Measurements from ENCODE around the gene PLAU. TPM values are rescaled to one million over a fixed set of nuclear protein-coding genes. Genes with fewer than 3 reads are reported as not detected.
"Not testable (repeated sequence)": the region's sequence is repeated elsewhere in the genome, so short reads cannot be mapped to it uniquely, and the experiment has no call there.

The PLAU gene
- total RNA-seq, 1 donor from 2014 or later, result 15.6 TPM

- ATAC-seq (no peak), DNase-seq (ENCODE audit: low spot score) (no peak)
- intact Hi-C loops (cut with DNase I), result no loop called here
Observed at GRCh38 chr10:73891540-73891939, 19.4 kb upstream of the PLAU start.

GRCh38 chr10:73892310-73893030, 18.5 kb upstream of the PLAU start:
- intact Hi-C loops (cut with DNase I), result no loop called here
- DNase-seq (ENCODE audit: low spot score) (no peak), ATAC-seq (no peak)

DNA sequence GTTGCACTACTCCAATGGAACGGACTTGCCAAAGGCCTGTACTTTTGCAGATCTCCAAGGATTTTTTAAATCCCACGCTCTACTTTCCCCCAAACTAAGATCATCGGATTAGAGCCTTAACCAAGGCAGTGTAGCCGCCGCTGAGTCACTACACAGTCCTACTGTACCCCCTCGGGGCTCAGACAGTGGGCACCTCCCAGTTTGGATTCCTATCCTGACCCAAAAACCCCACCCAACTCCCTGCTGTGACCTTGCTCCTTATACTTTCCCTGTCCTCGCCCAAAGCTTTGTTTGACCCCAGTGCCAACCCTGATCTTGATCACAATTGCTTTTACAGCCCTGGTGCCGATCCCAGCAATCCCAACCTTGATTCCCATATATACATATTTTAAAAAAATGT, 17.5 kb upstream of the PLAU start:
- intact Hi-C loops (cut with DNase I), result no loop called here

DNA sequence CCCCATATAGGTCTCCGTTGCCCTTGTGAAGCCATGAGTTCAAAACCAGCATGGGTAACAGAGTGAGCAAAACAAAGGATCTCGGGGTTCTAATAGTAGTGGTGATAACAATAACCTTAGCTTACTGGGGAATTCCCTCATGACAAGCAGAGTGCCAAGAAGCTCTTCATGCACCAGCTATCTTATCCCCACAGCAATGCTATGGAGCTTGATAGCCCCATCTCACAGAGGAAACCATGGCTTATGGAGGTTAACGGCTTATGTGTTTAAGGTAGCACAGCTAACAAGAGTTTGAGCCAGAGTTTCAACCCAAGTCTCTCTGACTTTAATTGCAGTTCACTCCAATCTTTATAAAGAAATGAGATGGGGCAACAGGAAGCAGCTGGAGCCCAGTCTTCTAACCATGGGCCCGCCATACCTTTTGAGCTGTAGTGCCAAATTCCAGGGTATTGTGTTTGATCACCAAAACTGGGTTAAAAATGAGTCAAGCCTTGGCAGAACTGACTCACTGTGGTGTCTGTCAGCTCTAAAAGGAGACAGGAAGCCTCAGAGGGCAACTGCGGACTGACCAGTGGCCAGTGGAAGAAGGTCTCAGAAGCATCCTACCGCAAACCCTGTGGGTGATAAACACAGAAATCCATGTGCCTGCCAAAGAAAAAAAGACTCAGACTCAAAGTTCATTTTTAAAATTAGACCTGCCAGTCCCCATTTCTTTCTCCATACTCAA, 16.5 kb upstream of the PLAU start:
- intact Hi-C loops (cut with DNase I), result no loop called here
- no peak for DNase-seq (ENCODE audit: low spot score)
- ATAC-seq, result no peak

More for the DNA sequence above, 17.5 kb upstream of the PLAU start:
- no peak for DNase-seq (ENCODE audit: low spot score)
- ATAC-seq, result no peak

DNA sequence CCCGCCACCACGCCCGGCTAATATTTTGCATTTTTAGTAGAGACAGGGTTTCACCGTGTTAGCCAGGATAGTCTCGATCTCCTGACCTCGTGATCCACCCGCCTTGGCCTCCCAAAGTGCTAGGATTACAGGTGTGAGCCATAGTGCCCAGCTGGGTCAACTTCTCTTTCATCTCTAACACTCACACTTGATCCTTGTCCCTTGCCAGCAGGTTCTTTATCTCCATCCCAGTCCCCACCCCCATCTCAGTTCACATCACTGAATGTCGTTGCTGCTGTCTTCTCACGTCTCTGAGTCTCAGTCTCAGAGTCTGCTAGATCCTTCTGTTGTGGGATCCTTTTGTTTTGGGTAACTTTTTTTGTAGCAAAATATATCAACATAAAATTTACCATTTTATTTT, 15.6 kb upstream of the PLAU start:
- DNase-seq (ENCODE audit: low spot score); intact Hi-C loops (cut with DNase I); ATAC-seq: not testable (repeated sequence)

GRCh38 chr10:73897693-73898092, 13.2 kb upstream of the PLAU start:
- intact Hi-C loops (cut with DNase I), result no loop called here
- DNase-seq (ENCODE audit: low spot score), result no peak
- ATAC-seq, result no peak

DNA sequence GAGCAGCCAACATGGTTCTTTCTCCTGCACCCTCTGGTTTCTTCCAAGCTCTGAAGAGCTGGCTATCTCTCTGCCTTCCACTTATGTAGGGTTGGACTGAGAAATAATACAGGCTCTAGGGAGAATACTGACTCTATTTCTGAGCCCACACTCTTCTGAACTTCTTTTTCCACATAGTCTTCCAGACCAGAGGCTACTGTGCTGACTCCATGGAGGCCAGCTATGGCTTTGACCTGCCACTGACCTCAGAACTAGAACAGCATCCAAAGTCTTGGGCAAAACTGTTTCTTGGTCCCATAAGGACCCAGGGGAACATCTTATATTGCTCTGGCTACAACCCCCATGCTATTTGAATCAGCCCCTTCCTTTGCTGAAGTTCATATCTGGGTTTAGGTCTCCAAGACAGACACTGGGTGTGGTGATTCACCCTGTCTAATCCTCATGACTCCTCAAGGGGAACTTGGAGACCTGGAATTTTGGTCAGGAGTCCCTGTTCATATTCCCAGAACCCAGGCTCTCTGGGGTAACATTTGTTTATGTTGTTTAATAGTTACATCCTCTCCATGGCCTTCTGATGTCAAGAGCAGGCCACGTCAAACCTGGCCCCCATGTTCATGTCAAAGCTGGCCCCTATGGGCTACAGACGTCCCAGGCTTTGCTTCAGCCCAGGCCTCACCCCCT, 12.1 kb upstream of the PLAU start:
- intact Hi-C loops (cut with DNase I), result no loop called here
- ATAC-seq (peak; percentile 31), DNase-seq (ENCODE audit: low spot score) (no peak)

DNA sequence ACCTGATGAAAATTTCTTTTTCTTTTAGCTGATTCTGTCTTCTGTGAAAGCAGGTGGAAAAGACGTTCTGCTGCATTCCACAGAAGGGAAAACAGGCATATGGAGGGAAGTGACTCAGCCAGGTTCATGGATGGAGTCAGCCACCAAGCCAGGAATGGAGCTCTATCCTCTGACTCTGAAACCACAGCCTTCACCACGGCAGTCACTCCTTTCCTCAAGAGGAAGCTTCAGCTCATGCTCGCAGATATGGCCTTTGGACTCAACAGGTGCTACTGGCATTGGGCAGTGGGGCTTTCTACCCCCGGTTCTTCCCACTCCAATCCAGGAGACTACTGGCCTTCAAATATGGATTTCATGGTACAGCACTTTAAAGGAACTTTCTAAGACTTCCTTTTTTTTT, 11.5 kb upstream of the PLAU start:
- no peak for DNase-seq (ENCODE audit: low spot score)
- peak; percentile 18 for ATAC-seq
- intact Hi-C loops (cut with DNase I), result no loop called here

DNA sequence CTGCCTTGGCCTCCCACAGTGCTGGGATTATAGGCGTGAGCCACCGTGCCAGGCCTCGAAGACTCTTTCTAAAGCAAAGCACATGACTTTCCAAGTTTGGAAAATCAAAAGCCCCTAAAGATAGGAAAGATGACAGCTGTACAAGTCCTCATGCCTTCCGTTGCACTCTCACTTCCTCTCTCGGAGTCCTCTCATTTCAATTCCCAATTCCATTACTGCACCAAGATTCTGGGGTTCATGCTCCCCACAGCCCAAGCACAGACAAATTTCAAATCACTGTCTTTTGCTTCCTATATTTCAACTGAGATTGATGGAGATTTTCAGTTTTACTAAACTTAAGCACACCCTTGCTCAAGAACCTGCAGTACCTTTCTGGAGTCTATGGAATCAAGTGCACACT, 10.9 kb upstream of the PLAU start:
- DNase-seq (ENCODE audit: low spot score) (no peak), ATAC-seq (no peak)
- intact Hi-C loops (cut with DNase I), result no loop called here

- intact Hi-C loops (cut with DNase I), result no loop called here
- no peak for DNase-seq (ENCODE audit: low spot score)
- ATAC-seq, result no peak
Observed at GRCh38 chr10:73901261-73901660, 9.7 kb upstream of the PLAU start.

GRCh38 chr10:73902351-73902750, 8.6 kb upstream of the PLAU start:
- ATAC-seq (no peak), DNase-seq (ENCODE audit: low spot score) (no peak)
- intact Hi-C loops (cut with DNase I), result no loop called here

GRCh38 chr10:73905256-73906020, 5.5 kb upstream of the PLAU start:
- intact Hi-C loops (cut with DNase I), result no loop called here
- DNase-seq (ENCODE audit: low spot score) (no peak), ATAC-seq (no peak)

GRCh38 chr10:73906524-73907447, 4.1 kb upstream of the PLAU start:
- ATAC-seq (peak; percentile 90), DNase-seq (ENCODE audit: low spot score) (peak; percentile 81)
- intact Hi-C loops (cut with DNase I), result no loop called here

GRCh38 chr10:73907841-73908517, 3.0 kb upstream of the PLAU start:
- intact Hi-C loops (cut with DNase I), result no loop called here
- peak; percentile 55 for ATAC-seq
- DNase-seq (ENCODE audit: low spot score), result no peak

- no peak for ATAC-seq
- intact Hi-C loops (cut with DNase I), result no loop called here
- no peak for DNase-seq (ENCODE audit: low spot score)
Observed at GRCh38 chr10:73908853-73909539, 1.9 kb upstream of the PLAU start.

DNA sequence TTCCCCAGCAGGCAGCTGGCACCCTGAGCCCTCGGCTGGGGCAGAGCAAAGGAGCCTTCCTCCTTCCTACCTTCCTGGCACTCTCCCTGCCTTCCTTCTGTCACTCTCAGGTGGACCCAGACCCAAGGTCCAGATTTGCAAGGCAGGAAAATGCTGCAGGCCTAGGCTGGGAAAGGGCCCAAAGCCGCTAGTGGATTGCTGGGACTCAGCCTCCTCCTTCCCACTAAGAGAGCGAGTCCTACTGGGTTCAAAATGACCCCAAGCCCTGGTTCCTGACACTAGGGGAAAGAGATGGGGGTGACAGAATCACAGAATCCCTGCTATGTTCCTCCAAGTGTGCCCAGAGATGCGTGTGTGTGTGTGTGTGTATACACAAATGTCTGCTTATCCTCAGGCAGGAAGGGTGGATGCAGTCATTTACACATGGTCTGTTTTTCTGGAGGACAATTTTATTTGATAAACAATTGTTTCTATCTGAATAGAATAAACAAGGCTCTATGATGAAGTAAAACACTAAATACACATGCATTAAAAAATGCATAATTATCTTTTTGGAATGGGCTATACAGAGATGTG, 1.3 kb upstream of the PLAU start:
- intact Hi-C loops (cut with DNase I), result no loop called here
- ATAC-seq (no peak), DNase-seq (ENCODE audit: low spot score) (no peak)

DNA sequence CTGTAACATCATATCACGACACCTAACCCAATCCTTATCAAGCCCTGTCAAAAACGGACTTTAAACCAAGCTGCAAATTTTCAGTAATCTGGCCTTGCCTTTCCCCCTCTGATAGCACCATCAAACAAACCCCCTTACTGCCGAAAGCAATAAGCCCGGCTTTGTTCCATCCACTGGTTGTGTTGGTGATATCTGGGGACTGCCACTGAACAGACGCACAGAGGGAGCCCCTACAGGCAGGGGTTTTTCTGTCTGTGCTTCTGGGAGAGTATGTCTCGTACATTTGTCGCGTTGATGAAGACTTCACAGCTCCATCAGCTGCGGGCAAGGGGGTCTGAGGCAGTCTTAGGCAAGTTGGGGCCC, 550 bp upstream of the PLAU start:
- intact Hi-C loops (cut with DNase I), result no loop called here
- no peak for ATAC-seq

More for the DNA sequence above, 550 bp upstream of the PLAU start:
- DNase-seq (ENCODE audit: low spot score), result no peak

Measured in sciatic nerve (tissue), 2 donors.